ENCODE data around the gene IRF2BP2.

DNA sequence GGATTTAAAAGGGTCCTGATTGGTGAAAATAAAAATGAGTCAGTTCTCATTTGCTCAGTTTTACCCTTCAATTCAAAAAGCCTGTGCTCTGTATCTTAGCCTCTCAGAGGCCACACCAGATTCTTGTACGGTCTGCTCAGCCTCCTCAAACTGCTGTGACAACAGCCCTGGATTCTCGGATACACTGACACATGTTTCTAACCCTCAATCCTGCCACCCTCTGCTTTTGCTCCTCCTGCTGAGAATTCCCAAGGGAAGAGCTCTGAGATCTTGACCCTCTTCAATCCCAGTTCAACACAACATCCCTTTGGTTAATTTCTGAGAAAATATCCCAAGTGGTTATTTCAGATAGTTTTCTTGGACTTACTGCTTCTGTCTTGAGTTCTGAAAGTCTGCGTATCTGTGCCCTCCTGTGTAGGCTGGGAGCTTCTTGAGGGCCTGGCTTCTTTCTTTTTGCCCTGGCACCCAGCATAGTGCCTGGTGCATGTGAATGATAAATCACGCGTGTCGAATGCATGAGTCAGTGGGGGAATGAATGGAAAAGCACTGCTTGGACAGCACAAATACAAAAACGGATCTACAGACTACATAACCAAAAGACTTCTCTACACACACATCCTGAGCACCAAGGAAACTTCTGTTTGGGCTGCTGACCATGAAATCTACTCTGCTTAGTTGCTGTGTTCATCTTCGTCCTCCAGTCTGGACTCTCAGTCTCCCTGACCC is 24.5 kb downstream of the IRF2BP2 start:
- TF ChIP-seq, protein P1, sequence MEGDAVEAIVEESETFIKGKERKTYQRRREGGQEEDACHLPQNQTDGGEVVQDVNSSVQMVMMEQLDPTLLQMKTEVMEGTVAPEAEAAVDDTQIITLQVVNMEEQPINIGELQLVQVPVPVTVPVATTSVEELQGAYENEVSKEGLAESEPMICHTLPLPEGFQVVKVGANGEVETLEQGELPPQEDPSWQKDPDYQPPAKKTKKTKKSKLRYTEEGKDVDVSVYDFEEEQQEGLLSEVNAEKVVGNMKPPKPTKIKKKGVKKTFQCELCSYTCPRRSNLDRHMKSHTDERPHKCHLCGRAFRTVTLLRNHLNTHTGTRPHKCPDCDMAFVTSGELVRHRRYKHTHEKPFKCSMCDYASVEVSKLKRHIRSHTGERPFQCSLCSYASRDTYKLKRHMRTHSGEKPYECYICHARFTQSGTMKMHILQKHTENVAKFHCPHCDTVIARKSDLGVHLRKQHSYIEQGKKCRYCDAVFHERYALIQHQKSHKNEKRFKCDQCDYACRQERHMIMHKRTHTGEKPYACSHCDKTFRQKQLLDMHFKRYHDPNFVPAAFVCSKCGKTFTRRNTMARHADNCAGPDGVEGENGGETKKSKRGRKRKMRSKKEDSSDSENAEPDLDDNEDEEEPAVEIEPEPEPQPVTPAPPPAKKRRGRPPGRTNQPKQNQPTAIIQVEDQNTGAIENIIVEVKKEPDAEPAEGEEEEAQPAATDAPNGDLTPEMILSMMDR (tag by site-specific recombination; IDR thresholded peaks at IDR 0.05) = no peak
- no peak for TF ChIP-seq ZSCAN23 (tag by site-specific recombination; IDR thresholded peaks at IDR 0.05)
- TF ChIP-seq YY1 (tag by site-specific recombination; IDR thresholded peaks at IDR 0.05) = no peak
- no peak for TF ChIP-seq ZNF501 (tag by site-specific recombination; IDR thresholded peaks at IDR 0.05)
- TF ChIP-seq ZNF660 (tag by site-specific recombination; IDR thresholded peaks at IDR 0.05) = peak; percentile 5; the same call in 1 of the 2 replicates
- TF ChIP-seq, protein P2, sequence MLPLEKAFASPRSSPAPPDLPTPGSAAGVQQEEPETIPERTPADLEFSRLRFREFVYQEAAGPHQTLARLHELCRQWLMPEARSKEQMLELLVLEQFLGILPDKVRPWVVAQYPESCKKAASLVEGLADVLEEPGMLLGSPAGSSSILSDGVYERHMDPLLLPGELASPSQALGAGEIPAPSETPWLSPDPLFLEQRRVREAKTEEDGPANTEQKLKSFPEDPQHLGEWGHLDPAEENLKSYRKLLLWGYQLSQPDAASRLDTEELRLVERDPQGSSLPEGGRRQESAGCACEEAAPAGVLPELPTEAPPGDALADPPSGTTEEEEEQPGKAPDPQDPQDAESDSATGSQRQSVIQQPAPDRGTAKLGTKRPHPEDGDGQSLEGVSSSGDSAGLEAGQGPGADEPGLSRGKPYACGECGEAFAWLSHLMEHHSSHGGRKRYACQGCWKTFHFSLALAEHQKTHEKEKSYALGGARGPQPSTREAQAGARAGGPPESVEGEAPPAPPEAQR (tag by site-specific recombination; IDR thresholded peaks at IDR 0.05) = no peak

Data from HEK293 (cell line).